ENCODE results near the gene UTP11. TPM values are rescaled to one million over a fixed set of nuclear protein-coding genes. Genes with fewer than 3 reads are reported as not detected.

Gene UTP11
- total and polyA plus RNA-seq, 2 donors (not counting 3 experiments of a cell fraction or from before 2014, with no cell fraction given), result 20.1 to 54.1 TPM

GRCh38 chr1:38071312-38072256 is 59.0 kb downstream of the UTP11 start:
- Histone ChIP-seq H4K20me1 (replicated peaks; ENCODE audit: control insufficient read depth, extremely low read depth, insufficient read depth, low read length) (no peaks in the 10 kb centered on the region), H3K4me1 (ENCODE audit: control insufficient read depth, extremely low read depth, insufficient read depth, low read length) (no peaks in the 10 kb centered on the region), H3K9me1 (replicated peaks; ENCODE audit: control insufficient read depth, extremely low read depth, insufficient read depth, low read length) (no peaks in the 10 kb centered on the region), H2AFZ (ENCODE audit: low read depth, low read length) (no peak overlapping the region), H3K4me3 (replicated peaks in 1 of 3; ENCODE audit: insufficient read depth in 1 of 3, low read depth in 1 of 3, low read length in 3 of 3) (no peak overlapping the region), H3K79me2 (ENCODE audit: control insufficient read depth, insufficient read depth, low read length) (no peaks in the 10 kb centered on the region), H3K27me3 (ENCODE audit: control insufficient read depth in 2 of 2, insufficient read depth in 2 of 2, low read length in 2 of 2) (peaks cover 7 to 8% of the 10 kb centered on the region in 2 experiments), H3K4me2 (ENCODE audit: insufficient read depth, low read length) (no peak overlapping the region), H3K27ac (ENCODE audit: insufficient read depth, low read depth, low read length) (no peak overlapping the region), H3K9ac (replicated peaks; ENCODE audit: extremely low read depth, insufficient read depth, low read length) (no peak overlapping the region), H3K9me3 (replicated peaks; ENCODE audit: control insufficient read depth, insufficient read depth, low read length) (no peaks in the 10 kb centered on the region), H3K36me3 (ENCODE audit: control insufficient read depth in 2 of 2, extremely low read depth in 1 of 2, insufficient read depth in 2 of 2, low read length in 2 of 2) (no peaks in the 10 kb centered on the region)
- dilution Hi-C loops (cut with MboI; ENCODE audit: extremely low pct_ligation_motif_present, low sequenced_read_pairs), result no loop called here
- CTCF ChIA-PET, result interaction anchor here (0.6 to 3.2 kb wide), 26 partner anchors 9 to 764 kb away, joined by 3 to 66 read pairs (median 5); partner anchors contain the start of genes MTF1 and POU3F1
- no peak for TF ChIP-seq POLR2AphosphoS5 (IDR thresholded peaks at IDR 0.05; ENCODE audit: insufficient read depth, low read depth, low read length)
- peak in 1 of 2 donors; percentile 41 for TF ChIP-seq CTCF (IDR thresholded peaks at IDR 0.05; ENCODE audit: extremely low read depth in 1 of 2, insufficient read depth in 1 of 2, low read depth in 1 of 2, low read length in 2 of 2)
- BruUV-seq (replicated peaks), result no TSS peak
- FAIRE-seq, result peak; percentile 47
- intact Hi-C loops (cut with micrococcal nuclease), result loop anchor here (1.0 kb wide), 1 partner anchor 45 kb away; no protein-coding TSS in a partner anchor
- peak; percentile 28 for DNase-seq (ENCODE audit: low read depth, low spot score)
- POLR2A ChIA-PET, result interaction anchor here (0.6 kb wide), 1 partner anchor 40 kb away, joined by 3 read pairs; no protein-coding TSS in a partner anchor

GRCh38 chr1:38072858-38073257 is 60.3 kb downstream of the UTP11 start:
- no peaks in the 10 kb centered on the region for H3K36me3 ChIP-seq (ENCODE audit: control insufficient read depth in 2 of 2, extremely low read depth in 1 of 2, insufficient read depth in 2 of 2, low read length in 2 of 2)
- no peaks in the 10 kb centered on the region for H3K4me1 ChIP-seq (ENCODE audit: control insufficient read depth, extremely low read depth, insufficient read depth, low read length)
- no peak overlapping the region for H3K4me3 ChIP-seq (replicated peaks in 1 of 3; ENCODE audit: insufficient read depth in 1 of 3, low read depth in 1 of 3, low read length in 3 of 3)
- no peaks in the 10 kb centered on the region for H4K20me1 ChIP-seq (replicated peaks; ENCODE audit: control insufficient read depth, extremely low read depth, insufficient read depth, low read length)
- no TSS peak for BruUV-seq (replicated peaks)
- no peaks in the 10 kb centered on the region for H3K9me1 ChIP-seq (replicated peaks; ENCODE audit: control insufficient read depth, extremely low read depth, insufficient read depth, low read length)
- peaks cover 3 to 5% of the 10 kb centered on the region in 2 experiments for H3K27me3 ChIP-seq (ENCODE audit: control insufficient read depth in 2 of 2, insufficient read depth in 2 of 2, low read length in 2 of 2)
- no peaks in the 10 kb centered on the region for H3K79me2 ChIP-seq (ENCODE audit: control insufficient read depth, insufficient read depth, low read length)
- H3K9me3 ChIP-seq (replicated peaks; ENCODE audit: control insufficient read depth, insufficient read depth, low read length), result no peaks in the 10 kb centered on the region
- CTCF ChIA-PET, result interaction anchor here (1.6 to 3.2 kb wide), 7 partner anchors 15 to 762 kb away, joined by 6 to 66 read pairs (median 7); partner anchors contain the start of gene POU3F1
- H2AFZ ChIP-seq (ENCODE audit: low read depth, low read length), result no peak overlapping the region
- no peak overlapping the region for H3K4me2 ChIP-seq (ENCODE audit: insufficient read depth, low read length)
- no peak overlapping the region for H3K9ac ChIP-seq (replicated peaks; ENCODE audit: extremely low read depth, insufficient read depth, low read length)
- H3K27ac ChIP-seq (ENCODE audit: insufficient read depth, low read depth, low read length), result no peak overlapping the region
- DNase-seq (ENCODE audit: low read depth, low spot score), result no peak
- intact Hi-C loops (cut with micrococcal nuclease), result loop anchor here (1.0 kb wide), 1 partner anchor 47 kb away; no protein-coding TSS in a partner anchor
- TF ChIP-seq POLR2A (IDR thresholded peaks at IDR 0.05; ENCODE audit: low read depth, low read length) (no peak), CTCF (IDR thresholded peaks at IDR 0.05; ENCODE audit: extremely low read depth in 1 of 2, insufficient read depth in 1 of 2, low read depth in 1 of 2, low read length in 2 of 2) (no peak), EZH2 (IDR thresholded peaks at IDR 0.05; ENCODE audit: borderline replicate concordance, low read depth, low read length, severe bottlenecking) (no peak), FOS (IDR thresholded peaks at IDR 0.05; ENCODE audit: borderline replicate concordance, insufficient read depth, low read length) (no peak), POLR2AphosphoS5 (IDR thresholded peaks at IDR 0.05; ENCODE audit: insufficient read depth, low read depth, low read length) (no peak), MAX (IDR thresholded peaks at IDR 0.05; ENCODE audit: insufficient read depth, insufficient read length) (no peak), MYC (IDR thresholded peaks at IDR 0.05; ENCODE audit: low read depth, low read length) (no peak), JUN (IDR thresholded peaks at IDR 0.05; ENCODE audit: borderline replicate concordance, insufficient read depth, insufficient read length, low read depth) (no peak), GATA2 (IDR thresholded peaks at IDR 0.05; ENCODE audit: insufficient read depth, insufficient read length, low read depth, low read length) (no peak)
- POLR2A ChIA-PET, result no interaction called here
- dilution Hi-C loops (cut with MboI; ENCODE audit: extremely low pct_ligation_motif_present, low sequenced_read_pairs), result no loop called here
- FAIRE-seq, result no peak
